ENCODE data around the gene RHOC.

DNA sequence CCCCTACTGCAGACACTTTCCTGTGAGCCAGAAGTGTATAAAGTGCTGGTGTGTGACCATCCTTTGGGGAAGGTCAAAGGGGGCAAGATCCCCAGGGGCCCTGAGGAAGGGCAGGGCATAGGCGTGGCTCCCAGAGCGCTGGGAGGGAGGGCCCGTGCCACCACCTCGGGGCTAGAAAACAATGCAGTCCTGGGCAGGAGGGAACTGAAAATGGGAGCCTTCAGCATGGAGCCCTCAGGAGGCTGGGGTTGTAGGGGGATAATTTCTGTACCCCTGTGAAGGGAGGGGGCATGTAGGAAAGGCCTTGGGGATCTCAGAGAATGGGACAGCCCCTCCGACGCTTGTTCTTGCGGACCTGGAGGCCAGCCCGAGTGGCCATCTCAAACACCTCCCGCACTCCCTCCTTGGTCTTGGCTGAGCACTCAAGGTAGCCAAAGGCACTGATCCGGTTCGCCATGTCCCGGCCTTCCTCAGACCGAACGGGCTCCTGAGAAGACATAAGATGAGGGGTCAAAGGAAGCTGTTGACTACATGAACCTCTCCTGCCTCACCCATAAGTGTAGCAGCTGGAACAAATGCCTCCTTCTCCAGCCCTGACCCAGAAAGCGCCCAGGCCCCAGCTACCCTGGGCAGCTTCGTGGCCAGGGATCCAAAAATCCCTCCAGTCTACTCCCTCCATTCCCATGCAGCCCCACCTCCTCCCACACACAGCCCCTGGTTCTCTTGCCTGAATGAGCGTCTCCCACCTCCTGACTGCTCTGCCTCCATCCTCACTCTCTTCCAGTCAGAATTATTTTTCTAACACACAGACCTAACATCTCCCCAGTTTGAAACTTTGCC lies 5.5 kb downstream of the RHOC start:
- TF ChIP-seq, protein P1, sequence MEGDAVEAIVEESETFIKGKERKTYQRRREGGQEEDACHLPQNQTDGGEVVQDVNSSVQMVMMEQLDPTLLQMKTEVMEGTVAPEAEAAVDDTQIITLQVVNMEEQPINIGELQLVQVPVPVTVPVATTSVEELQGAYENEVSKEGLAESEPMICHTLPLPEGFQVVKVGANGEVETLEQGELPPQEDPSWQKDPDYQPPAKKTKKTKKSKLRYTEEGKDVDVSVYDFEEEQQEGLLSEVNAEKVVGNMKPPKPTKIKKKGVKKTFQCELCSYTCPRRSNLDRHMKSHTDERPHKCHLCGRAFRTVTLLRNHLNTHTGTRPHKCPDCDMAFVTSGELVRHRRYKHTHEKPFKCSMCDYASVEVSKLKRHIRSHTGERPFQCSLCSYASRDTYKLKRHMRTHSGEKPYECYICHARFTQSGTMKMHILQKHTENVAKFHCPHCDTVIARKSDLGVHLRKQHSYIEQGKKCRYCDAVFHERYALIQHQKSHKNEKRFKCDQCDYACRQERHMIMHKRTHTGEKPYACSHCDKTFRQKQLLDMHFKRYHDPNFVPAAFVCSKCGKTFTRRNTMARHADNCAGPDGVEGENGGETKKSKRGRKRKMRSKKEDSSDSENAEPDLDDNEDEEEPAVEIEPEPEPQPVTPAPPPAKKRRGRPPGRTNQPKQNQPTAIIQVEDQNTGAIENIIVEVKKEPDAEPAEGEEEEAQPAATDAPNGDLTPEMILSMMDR (IDR thresholded peaks at IDR 0.05): no peak
- TF ChIP-seq POLR2AphosphoS5 (IDR thresholded peaks at IDR 0.05; ENCODE audit: low read depth, low read length): no peak; the same call in 1 of the 2 replicates
- TF ChIP-seq, protein P2, sequence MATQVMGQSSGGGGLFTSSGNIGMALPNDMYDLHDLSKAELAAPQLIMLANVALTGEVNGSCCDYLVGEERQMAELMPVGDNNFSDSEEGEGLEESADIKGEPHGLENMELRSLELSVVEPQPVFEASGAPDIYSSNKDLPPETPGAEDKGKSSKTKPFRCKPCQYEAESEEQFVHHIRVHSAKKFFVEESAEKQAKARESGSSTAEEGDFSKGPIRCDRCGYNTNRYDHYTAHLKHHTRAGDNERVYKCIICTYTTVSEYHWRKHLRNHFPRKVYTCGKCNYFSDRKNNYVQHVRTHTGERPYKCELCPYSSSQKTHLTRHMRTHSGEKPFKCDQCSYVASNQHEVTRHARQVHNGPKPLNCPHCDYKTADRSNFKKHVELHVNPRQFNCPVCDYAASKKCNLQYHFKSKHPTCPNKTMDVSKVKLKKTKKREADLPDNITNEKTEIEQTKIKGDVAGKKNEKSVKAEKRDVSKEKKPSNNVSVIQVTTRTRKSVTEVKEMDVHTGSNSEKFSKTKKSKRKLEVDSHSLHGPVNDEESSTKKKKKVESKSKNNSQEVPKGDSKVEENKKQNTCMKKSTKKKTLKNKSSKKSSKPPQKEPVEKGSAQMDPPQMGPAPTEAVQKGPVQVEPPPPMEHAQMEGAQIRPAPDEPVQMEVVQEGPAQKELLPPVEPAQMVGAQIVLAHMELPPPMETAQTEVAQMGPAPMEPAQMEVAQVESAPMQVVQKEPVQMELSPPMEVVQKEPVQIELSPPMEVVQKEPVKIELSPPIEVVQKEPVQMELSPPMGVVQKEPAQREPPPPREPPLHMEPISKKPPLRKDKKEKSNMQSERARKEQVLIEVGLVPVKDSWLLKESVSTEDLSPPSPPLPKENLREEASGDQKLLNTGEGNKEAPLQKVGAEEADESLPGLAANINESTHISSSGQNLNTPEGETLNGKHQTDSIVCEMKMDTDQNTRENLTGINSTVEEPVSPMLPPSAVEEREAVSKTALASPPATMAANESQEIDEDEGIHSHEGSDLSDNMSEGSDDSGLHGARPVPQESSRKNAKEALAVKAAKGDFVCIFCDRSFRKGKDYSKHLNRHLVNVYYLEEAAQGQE (IDR thresholded peaks at IDR 0.05; ENCODE audit: insufficient read depth in 1 of 2, low read depth in 2 of 2, low read length in 1 of 2): no peak

Measured in Panc1 (cell line).